GM19455 (cell line): Measurements from ENCODE around the gene TMEM138.

Source experiments
- ATAC-seq: cut with Tn5 transposase; IDR thresholded peaks from one replicate; pipeline ENCODE4 v1.9.1; 2021; ENCODE audit not compliant: unreplicated experiment

TMEM138 gene

DNA sequence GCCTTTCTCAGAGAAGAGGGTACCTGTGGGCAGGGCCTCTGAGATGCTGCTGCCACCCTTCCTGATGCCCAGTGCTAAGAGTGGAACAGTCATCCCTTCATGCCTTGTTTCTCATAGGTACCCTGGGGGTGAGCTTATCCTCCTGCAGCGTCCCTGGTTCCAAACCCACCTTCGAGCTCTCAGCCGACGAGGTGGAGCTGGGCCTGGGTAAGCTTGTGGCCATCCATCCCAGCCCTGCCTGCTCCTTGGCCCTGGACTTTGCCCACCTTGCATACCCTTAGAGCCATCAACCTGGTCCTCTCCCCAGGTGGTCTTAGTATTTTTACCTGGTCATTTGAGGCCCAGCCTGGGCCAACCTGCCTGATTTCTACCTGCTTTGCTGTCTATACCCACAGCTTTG lies 20.5 kb upstream of the TMEM138 start:
- no peak for ATAC-seq

- no peak for ATAC-seq
Observed at GRCh38 chr11:61342207-61342803, 19.9 kb upstream of the TMEM138 start.

DNA sequence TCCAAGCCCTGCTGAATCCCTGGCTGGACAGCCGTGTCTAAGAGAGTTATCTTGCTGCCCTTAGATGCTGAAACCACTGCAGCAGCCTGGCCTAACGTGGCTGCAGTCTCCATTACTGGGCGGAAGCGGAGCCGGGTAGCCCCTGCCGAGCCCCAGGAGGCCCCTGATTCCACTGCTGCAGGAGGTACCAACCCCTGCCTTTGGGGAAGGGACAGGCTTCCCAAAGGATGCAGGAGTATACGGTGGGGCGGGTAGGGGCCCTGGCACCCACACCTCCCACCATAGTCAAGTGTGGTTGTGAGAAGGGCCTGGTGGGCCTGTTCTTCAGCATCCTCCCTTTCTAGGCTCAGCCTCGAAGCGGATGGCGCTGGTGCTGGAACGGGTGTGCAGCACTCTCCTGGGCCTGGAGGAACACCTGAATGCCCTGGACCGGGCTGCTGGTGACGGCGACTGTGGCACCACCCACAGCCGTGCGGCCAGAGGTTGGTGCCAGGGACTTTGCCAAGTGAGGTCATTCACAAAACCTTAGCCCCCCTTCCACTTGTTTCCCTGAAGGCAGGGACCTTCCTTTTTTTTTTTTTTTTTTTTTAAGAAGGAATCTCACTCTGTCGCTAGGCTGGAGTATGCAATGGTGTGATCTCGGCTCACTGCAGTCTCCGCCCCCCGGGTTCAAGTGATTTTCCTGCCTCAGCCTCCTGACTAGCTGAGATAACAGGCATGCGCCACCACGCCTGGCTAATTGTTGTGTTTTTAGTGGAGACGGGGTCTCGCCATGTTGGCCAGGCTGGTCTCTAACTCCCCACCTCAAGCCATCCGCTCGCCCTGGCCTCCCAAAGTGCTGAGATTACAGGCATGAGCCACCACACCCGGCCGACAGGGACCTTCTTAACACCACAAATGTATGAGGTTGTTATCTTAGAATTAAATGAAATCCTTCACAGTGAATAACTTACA lies 18.1 kb upstream of the TMEM138 start:
- no peak for ATAC-seq

GRCh38 chr11:61345170-61345610 lies 17.0 kb upstream of the TMEM138 start:
- ATAC-seq: no peak

- no peak for ATAC-seq
Observed at GRCh38 chr11:61345954-61346843, 16.0 kb upstream of the TMEM138 start.

DNA sequence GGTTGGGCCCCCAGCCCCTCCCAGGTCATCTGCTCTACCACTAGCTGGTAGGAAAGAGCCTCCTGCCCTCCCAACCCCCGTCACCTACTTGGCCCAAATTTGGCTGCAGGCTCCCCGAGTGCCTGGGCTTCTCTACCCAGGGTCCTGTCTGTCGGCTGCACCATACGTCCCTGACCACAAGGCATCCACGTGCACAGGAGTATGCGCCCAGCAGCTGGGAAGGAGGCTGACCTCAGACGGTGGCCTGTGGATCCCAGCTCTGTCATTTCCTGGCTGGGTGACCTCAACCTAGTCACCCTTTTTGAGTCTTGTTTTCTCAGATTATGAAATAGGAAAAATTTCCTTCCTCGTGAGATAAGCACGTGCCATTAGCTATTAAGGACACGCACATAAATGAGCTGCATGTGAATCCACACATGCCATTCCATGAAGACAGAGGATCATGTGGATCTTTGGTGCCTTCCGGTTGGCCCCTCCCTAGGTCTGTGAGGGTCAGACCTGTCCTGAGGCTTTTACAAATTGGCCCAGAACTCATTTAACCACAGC lies 14.2 kb upstream of the TMEM138 start:
- no peak for ATAC-seq

DNA sequence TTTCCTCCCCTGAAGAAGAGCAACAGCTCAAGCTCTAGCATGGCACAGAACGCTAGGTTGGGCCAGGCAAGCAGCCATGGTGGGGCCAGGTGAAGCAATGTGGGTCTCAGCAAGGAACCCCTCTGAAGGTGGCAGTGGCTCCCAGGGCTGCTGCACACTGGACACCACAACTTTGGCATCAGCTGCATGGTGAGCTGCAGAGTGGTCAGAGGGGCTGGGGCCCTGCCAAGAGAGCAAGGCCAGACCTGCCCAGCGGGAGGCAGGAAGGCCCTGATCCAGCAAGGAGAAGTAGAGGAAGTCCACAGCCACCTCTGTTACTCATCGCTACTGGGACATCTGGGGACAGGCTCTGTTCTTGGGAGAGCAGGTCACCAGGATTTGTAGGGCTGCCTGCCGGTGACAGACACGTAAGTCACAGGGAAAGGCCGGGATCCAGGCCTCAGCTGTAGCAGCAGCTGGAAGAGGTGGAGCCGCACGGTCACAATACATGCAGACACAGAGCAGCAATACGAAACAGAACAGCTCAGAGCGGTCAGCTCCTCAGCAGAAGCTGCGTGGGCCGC lies 12.9 kb upstream of the TMEM138 start:
- ATAC-seq: no peak

- ATAC-seq: no peak
Observed at GRCh38 chr11:61349916-61350315, 12.3 kb upstream of the TMEM138 start.

GRCh38 chr11:61350336-61350735 lies 11.8 kb upstream of the TMEM138 start:
- ATAC-seq: no peak

DNA sequence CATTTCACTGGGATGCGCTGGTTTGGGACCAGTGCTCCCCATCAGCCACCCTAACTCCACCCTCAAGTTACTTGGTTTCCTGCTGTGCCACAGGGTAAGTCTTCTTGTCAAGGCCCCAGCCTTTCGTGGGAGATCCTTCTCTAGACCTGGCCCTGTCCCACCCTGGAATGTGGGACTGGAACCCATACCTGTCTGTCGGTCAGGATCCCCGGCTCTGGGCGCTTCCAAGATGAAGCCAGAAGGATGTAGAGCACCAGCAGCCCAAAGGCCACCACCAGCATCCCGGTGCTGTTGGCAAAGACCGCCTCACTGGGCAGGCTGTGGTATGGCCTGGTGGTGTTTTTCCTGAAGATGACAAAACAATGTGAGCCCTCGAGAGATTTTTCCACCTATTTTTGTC lies 11.4 kb upstream of the TMEM138 start:
- ATAC-seq: no peak

GRCh38 chr11:61352038-61352437 lies 10.1 kb upstream of the TMEM138 start:
- no peak for ATAC-seq

DNA sequence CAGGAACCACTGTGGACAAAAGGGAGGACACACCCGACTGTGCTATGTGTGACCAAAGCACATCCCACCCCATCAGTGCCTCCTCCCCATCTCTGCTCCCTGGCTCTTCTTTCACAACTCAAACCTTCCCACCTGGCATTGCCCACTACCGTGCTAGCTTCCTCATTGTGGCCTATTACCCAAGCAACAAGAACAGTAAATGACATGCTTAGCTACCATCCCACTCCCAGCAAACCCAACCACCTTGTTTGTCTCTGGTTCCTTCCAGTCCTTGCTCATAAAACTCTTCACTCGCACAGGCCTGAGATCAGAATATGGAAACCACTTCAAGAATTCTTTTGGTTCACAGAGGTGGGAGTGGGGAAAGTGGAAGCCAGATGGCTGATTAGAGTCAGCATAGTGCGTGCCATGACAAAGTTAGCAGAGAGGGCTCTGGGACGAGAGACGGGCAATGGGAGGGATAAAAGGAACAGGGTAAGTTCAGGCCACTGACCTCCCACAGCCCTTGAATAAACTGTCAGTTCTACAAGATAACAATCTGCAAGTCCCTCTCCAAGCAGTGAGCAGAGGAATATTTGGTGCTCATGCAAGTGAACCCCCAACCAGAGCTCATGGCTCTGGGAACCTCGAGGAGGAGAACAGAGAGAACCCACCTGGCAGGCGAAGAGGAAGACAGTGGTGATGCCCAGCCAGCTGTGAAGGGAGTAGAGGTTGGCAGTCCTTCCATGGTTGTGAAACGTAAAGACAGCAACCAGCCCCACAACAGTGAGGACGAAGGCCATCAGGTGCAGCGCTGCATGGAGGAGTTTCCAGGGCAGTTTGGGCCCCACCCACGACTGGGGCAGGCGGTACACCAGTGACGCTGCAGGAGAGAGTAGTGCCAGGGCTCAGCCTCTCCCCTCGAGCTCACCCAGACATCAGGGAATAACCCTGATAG lies 8.8 kb upstream of the TMEM138 start:
- no peak for ATAC-seq

DNA sequence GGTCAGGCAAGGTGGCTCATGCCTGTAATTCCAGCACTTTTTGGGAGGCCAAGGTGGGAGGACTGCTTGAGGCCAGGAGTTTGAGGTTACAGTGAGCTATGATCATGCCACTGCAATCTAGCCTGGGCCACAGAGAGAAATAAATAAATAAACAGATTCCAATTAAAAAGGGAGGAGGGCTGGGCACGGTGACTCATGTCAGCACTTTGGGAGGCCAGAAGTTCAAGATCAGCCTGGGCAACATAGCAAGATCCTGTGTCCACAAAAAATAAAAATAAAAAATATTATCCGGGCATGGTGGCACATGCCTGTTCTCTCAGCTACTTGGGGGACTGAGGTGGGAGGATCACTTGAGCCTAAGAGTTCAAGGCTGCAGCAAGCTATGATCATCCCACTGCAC lies 8.0 kb upstream of the TMEM138 start:
- no peak for ATAC-seq

- ATAC-seq: no peak
Observed at GRCh38 chr11:61356706-61357105, 5.5 kb upstream of the TMEM138 start.

- peak; percentile 39 for ATAC-seq
Observed at GRCh38 chr11:61357233-61357893, 4.8 kb upstream of the TMEM138 start.

DNA sequence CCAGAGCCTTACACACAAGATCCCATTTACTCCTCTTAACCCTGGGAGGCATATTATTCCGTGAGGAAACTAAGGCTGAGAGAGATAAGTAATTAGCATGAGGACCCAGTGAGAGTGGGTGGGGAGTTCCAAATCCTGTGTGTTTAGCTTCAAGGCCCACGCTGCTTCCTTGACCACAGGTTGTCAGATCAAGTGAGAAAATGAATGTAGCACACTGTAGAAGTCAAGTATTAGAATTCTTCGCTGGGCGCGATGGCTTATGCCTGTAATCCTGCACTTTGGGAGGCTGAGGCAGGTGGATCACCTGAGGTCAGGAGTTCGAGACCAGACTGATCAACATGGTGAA lies 4.3 kb upstream of the TMEM138 start:
- no peak for ATAC-seq

DNA sequence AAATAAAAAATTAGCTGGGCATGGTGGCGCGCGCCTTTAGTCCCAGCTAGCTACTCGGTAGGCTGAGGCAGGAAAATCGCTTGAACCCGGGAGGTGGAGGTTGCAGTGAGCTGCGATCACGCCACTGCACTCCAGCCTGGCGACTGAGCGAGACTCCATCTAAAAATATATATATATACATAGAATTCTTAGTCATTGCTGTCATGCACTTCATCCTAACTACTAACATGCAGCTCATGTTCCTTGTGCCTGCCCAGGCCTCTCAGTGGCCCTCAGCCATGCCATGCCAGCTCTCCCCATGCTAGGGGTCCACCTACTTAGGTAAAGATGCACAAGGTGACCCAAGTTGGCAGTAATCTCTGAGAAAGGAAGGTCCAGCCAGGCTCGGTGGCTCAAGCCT lies 3.6 kb upstream of the TMEM138 start:
- no peak for ATAC-seq

GRCh38 chr11:61359516-61359915 lies 2.7 kb upstream of the TMEM138 start:
- ATAC-seq: no peak

- peak; percentile 7 for ATAC-seq
Observed at GRCh38 chr11:61361237-61361740, 885 bp upstream of the TMEM138 start.
